Bronchial epithelial cell (primary cell): ENCODE data around the gene HEXIM2. TPM values are rescaled to one million over a fixed set of nuclear protein-coding genes. Genes with fewer than 3 reads are reported as not detected.
A peak's percentile ranks its signal among the peaks of the same experiment; 100 is the strongest.

ENCODE experiments used
- DNase-seq: peaks from one replicate; pipeline ENCODE4 v3.0.0-alpha.2; 2010; ENCODE audit warnings: low read depth
- FAIRE-seq: peaks from 2 replicates; lab custom pipeline; 2011; peaks lifted over from hg19 to GRCh38; lab: Jason Lieb, UNC
- H3K27me3 ChIP-seq: 2 replicates; pipeline ENCODE4 v1.5.1; 2011; ENCODE audit warnings: low read length; ENCODE audit not compliant: control insufficient read depth, insufficient read depth
- H3K36me3 ChIP-seq: 2 replicates; pipeline ENCODE4 v1.5.1; 2011; ENCODE audit warnings: low read length; ENCODE audit not compliant: control insufficient read depth, insufficient read depth
- H3K4me3 ChIP-seq: 2 replicates; pipeline ENCODE4 v1.5.1; 2011; ENCODE audit warnings: mild to moderate bottlenecking, low read depth, low read length, control low read depth
- total RNA-seq: library from RNA; depleted of rRNA; stranded (reverse); fragments of >200 nt; gene quantifications from 2 replicates; pipeline ENCODE4 v1.2.1, GENCODE V29; 2014
- TF ChIP-seq, protein P1 (sequence below): IDR thresholded peaks from 2 replicates; pipeline ENCODE4 v1.5.1; 2011; ENCODE audit warnings: mild to moderate bottlenecking, moderate library complexity, low read length, control low read depth, inconsistent platforms; ENCODE audit not compliant: insufficient read depth, severe bottlenecking

Gene HEXIM2
- total RNA-seq, 1 donor from 2014 or later: 4.7 TPM

DNA sequence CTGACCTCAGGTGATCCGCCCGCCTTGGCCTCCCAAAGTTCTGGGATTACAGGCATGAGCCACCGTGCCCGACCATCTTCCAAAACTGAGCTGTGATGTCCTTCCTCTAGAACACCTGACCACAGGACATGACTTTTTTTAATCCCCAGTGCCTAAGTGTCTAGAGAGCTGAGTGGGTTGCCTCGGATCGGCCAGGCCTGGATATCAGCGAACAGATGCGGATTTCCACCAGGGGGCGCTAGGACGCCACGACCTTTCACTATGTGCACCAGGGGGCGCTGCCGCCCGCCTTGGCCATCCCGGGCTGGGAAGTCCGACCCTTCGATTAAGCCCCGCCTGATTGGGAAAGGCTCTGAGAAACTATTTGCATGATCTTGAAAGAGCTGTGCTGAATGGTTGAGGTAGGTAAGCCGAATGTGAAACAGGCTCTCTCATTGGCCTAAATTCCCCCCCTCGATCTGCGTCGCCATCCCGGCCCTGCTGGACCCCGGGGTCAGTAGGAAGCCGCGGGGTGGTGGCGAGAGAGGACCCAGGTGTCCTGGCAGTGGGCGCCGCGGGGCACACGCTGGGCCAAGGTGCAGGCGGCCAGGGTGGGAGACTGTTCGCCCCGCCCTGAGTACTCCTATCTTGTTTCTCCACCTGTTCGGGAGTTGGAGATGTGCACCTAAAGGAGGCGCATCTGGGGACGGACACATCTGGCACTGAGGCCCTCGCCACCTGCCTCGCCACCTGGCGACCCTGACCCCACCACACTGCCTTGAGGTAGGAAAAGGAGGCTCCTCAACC lies 26.3 kb upstream of the HEXIM2 start, which contains the start of gene ACBD4:
TSS of gene ACBD4 (plus strand) at position 496 of the 786 bp plus-strand sequence. CDS start 458 bp downstream, outside the sequence.
- Histone ChIP-seq H3K27me3 (no peaks in the 10 kb centered on the region), H3K4me3 (peak within 1 kb of the TSS; percentile 44), H3K36me3 (no peaks in the 10 kb centered on the region)
- TF ChIP-seq, protein P1, sequence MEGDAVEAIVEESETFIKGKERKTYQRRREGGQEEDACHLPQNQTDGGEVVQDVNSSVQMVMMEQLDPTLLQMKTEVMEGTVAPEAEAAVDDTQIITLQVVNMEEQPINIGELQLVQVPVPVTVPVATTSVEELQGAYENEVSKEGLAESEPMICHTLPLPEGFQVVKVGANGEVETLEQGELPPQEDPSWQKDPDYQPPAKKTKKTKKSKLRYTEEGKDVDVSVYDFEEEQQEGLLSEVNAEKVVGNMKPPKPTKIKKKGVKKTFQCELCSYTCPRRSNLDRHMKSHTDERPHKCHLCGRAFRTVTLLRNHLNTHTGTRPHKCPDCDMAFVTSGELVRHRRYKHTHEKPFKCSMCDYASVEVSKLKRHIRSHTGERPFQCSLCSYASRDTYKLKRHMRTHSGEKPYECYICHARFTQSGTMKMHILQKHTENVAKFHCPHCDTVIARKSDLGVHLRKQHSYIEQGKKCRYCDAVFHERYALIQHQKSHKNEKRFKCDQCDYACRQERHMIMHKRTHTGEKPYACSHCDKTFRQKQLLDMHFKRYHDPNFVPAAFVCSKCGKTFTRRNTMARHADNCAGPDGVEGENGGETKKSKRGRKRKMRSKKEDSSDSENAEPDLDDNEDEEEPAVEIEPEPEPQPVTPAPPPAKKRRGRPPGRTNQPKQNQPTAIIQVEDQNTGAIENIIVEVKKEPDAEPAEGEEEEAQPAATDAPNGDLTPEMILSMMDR: peak; percentile 100
- FAIRE-seq (peak; percentile 50), DNase-seq (peak; percentile 93)

DNA sequence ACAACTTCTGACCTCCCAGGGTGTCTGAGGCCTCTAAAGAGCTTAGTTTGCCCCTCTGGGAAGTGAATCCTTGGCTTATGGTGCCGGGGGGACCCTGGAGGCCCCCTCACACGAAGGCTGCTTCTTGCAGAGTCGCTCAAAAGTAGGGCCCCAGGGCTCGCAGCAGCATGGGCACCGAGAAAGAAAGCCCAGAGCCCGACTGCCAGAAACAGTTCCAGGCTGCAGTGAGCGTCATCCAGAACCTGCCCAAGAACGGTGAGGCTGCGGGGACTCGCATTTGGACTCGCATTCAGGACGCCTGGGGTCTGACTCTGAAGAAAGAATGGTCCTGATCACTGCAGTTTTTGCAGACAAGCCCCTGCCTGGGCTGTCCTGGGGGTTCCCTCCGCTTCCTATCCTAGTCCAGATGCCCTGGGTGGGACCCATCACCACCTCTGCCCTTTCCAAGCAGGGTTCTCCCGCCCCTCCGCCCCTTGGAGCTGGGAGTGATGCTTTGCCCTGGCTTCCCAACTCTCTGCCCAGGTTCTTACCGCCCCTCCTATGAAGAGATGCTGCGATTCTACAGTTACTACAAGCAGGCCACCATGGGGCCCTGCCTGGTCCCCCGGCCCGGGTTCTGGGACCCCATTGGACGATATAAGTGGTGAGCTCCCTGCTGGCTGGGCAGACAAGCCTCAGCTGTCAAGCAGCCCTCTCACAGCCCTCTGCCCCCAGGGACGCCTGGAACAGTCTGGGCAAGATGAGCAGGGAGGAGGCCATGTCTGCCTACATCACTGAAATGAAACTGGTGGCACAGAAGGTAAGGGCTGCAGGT lies 25.5 kb upstream of the HEXIM2 start:
- TF ChIP-seq, protein P1: no peak
- no peak for DNase-seq
- H3K4me3 ChIP-seq: peak overlapping the region; percentile 44
- FAIRE-seq: no peak
- no peaks in the 10 kb centered on the region for H3K36me3 ChIP-seq
- no peaks in the 10 kb centered on the region for H3K27me3 ChIP-seq

DNA sequence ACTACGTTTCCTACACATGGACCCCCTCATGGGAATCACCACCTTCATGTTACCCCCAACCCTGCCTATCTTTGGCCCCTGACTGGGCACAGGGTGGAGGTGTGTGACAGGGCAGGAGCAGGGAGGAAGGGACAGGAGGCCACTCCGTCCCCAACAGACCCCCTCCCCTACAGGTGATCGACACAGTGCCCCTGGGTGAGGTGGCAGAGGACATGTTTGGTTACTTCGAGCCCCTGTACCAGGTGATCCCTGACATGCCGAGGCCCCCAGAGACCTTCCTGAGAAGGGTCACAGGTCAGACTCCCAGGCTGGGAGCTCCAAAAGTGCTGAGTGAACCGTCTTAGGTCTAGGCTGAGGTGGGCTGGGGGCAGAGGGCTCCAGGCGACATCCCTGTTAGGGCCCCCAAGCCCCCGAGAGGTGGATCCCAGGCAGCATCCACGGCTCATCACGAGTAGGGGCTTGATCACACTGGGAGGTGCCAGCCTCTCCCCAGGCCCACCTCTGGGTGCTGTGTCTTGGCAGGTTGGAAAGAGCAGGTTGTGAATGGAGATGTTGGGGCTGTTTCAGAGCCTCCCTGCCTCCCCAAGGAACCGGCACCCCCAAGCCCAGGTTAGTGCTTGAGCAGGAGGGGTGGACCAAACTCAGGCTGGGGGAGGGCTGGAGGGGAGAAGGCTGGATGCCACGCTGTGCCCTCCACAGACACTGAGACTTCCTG lies 24.7 kb upstream of the HEXIM2 start:
- TF ChIP-seq, protein P1: no peak
- FAIRE-seq (no peak), DNase-seq (no peak)
- Histone ChIP-seq H3K4me3 (no peak overlapping the region), H3K36me3 (no peaks in the 10 kb centered on the region), H3K27me3 (no peaks in the 10 kb centered on the region)

DNA sequence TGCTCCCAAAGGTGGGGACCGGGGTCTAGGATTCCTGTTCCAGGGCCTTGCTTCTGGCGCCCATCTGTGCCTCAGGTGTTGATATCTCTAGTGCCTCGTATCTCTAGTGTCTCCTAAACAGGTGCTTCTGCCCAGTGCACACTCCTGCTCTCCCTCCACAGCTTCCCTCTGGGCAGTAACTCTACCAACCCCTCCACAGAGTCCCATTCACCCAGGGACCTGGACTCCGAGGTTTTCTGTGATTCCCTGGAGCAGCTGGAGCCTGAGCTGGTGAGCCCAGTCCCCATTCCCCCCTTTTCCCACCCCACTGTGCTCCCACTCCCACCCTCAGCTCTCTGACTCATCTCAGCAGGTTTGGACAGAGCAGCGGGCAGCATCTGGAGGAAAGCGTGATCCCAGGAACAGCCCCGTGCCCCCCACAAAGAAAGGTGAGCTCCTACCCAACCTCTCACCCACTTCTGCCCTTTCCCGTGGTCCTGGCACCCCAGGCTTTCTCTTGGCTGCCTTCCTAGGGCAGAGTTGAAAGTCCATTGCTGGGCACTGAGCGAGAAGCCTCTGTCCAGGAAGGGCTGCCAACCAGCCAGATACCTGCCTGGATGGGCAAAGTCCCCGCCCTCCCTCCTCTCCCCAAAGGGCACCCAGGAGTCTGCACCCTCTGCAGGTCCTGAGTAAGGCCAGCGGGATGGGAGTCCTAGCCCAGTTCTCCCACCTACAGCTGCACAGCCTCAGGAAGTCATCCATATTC lies 23.9 kb upstream of the HEXIM2 start:
- H3K36me3 ChIP-seq: no peaks in the 10 kb centered on the region
- TF ChIP-seq, protein P1: no peak
- H3K27me3 ChIP-seq: no peaks in the 10 kb centered on the region
- FAIRE-seq: no peak
- DNase-seq: no peak
- no peak overlapping the region for H3K4me3 ChIP-seq

DNA sequence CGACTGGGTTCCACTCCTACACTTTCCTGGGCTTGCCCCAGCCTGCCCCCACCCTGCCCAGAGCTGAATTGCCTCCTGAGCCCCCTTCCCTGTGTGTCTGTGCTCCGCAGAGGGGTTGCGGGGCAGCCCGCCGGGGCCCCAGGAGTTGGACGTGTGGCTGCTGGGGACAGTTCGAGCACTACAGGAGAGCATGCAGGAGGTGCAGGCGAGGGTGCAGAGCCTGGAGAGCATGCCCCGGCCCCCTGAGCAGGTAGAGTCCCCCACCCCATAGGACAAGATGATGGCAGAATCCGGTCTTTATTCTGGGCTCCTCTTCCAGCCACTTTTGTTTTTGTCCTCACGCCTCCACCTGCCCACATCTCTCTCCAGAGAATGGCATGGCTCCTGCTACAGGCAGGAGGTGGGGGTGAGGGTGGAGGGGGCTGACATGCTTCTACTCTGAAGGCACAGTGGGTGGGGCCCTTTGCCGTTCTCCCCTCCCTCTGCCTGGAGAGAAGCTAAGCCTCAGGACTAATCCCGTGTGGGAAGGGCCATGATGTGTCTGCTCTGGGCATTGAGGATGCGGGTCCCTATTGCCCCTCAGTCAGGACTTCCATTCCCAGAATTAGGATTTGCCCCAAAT lies 22.7 kb upstream of the HEXIM2 start:
- Histone ChIP-seq H3K27me3 (no peaks in the 10 kb centered on the region), H3K4me3 (no peak overlapping the region), H3K36me3 (no peaks in the 10 kb centered on the region)
- TF ChIP-seq, protein P1: no peak
- DNase-seq (no peak), FAIRE-seq (no peak)
